ENCODE data around the gene ORAI1. TPM values are rescaled to one million over a fixed set of nuclear protein-coding genes. Genes with fewer than 3 reads are reported as not detected.

The ORAI1 gene
- polyA plus RNA-seq, 1 donor (not counting 4 experiments of a cell fraction or from before 2014, with no cell fraction given) = 17.1 TPM

DNA sequence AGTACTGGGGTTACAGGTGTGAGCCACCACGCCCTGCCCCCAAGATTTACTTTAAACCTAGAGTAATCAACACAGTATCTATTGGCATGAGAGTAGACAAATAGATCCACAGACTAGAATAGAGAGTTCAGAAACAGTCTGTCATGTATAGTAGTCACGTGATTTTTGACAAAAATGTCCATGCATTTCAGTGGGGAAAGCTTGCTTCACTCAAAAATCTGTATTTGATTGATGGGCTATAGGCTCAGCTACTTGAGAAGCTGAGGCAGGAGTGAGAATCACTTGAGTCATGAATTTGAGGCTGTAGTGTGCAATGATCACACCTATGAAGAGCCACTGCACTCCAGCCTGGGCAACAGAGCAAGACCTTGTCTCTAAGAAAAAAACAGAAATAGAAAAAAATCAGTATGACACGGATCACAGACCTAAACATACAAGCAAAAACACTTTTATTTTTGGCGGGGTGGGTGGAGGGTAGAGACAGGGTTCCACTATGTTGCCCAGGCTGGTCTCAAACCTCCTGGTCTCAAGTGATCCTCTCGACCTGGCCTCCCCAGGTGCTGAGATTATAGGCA lies 7.6 kb upstream of the ORAI1 start:
- H3K9ac ChIP-seq (ENCODE audit: control insufficient read depth, extremely low read depth, insufficient read depth, low read length) = no peak overlapping the region
- dilution Hi-C loops (cut with MboI; ENCODE audit: extremely low pct_ligation_motif_present, low sequenced_read_pairs) = no loop called here
- TF ChIP-seq, protein P1, sequence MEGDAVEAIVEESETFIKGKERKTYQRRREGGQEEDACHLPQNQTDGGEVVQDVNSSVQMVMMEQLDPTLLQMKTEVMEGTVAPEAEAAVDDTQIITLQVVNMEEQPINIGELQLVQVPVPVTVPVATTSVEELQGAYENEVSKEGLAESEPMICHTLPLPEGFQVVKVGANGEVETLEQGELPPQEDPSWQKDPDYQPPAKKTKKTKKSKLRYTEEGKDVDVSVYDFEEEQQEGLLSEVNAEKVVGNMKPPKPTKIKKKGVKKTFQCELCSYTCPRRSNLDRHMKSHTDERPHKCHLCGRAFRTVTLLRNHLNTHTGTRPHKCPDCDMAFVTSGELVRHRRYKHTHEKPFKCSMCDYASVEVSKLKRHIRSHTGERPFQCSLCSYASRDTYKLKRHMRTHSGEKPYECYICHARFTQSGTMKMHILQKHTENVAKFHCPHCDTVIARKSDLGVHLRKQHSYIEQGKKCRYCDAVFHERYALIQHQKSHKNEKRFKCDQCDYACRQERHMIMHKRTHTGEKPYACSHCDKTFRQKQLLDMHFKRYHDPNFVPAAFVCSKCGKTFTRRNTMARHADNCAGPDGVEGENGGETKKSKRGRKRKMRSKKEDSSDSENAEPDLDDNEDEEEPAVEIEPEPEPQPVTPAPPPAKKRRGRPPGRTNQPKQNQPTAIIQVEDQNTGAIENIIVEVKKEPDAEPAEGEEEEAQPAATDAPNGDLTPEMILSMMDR (optimal IDR thresholded peaks at IDR 0.05 in 1 of 3, IDR thresholded peaks at IDR 0.05 in 1 of 3, conservative IDR thresholded peaks at IDR 0.05 in 1 of 3; ENCODE audit: extremely low read depth in 1 of 3, insufficient read depth in 2 of 3, low read length in 3 of 3) = no peak
- no peak for TF ChIP-seq EZH2 (IDR thresholded peaks at IDR 0.05; ENCODE audit: low read length)
- no peak overlapping the region for H3K4me3 ChIP-seq (ENCODE audit: control insufficient read depth in 2 of 3, extremely low read depth in 1 of 3, insufficient read depth in 2 of 3, low read depth in 1 of 3, low read length in 3 of 3)
- H3K4me2 ChIP-seq (ENCODE audit: control insufficient read depth, extremely low read depth, insufficient read depth, low read depth, low read length) = no peak overlapping the region
- no peak overlapping the region for H2AFZ ChIP-seq (ENCODE audit: control insufficient read depth, low read length)
- no peaks in the 10 kb centered on the region for H3K9me3 ChIP-seq (ENCODE audit: control insufficient read depth, low read depth, low read length)
- no peaks in the 10 kb centered on the region for H3K27me3 ChIP-seq (ENCODE audit: control insufficient read depth, extremely low read depth, insufficient read depth, low read length)
- H4K20me1 ChIP-seq (ENCODE audit: control insufficient read depth, extremely low read depth, insufficient read depth, low read length) = no peaks in the 10 kb centered on the region
- no peak overlapping the region for H3K27ac ChIP-seq (ENCODE audit: control insufficient read depth, insufficient read depth, low read length)
- FAIRE-seq (no peak), DNase-seq (ENCODE audit: low read depth, low spot score) (no peak)
- no peaks in the 10 kb centered on the region for H3K36me3 ChIP-seq (ENCODE audit: control insufficient read depth in 2 of 2, extremely low read depth in 1 of 2, insufficient read depth in 2 of 2, low read length in 2 of 2)
- no peaks in the 10 kb centered on the region for H3K79me2 ChIP-seq (ENCODE audit: control insufficient read depth, insufficient read depth, low read length)
- H3K9me1 ChIP-seq (ENCODE audit: control insufficient read depth, extremely low read depth, insufficient read depth, low read length) = no peaks in the 10 kb centered on the region
- no peaks in the 10 kb centered on the region for H3K4me1 ChIP-seq (ENCODE audit: control insufficient read depth, extremely low read depth, insufficient read depth, low read length)

DNA sequence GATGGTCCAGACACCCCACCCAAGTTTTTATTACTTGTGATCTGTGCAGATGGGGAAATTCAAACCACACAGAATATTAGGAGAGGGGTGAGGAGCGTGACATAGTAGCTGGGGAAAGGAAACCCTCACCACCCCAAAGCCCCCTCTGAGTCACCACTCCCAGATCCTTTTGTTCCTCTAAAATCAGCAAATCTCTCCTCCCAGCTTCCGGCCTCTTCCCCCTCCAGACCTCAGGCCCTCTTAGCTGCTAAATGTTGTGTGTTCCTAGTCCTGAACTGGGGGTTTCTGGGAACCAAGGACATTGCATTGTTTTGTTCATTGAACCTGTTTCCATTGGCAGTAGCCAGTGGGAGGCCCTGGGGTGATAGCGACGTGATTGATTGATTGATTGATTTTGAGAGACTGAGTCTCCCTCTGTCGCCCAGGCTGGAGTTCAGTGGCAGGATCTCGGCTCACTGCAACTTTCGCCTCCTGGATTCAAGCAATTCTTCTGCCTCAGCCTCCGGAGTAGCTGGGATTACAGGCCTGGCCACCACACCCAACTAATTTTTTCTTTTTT lies 5.9 kb upstream of the ORAI1 start:
- TF ChIP-seq, protein P1 (optimal IDR thresholded peaks at IDR 0.05 in 1 of 3, IDR thresholded peaks at IDR 0.05 in 1 of 3, conservative IDR thresholded peaks at IDR 0.05 in 1 of 3; ENCODE audit: extremely low read depth in 1 of 3, insufficient read depth in 2 of 3, low read length in 3 of 3) = no peak
- no peak for TF ChIP-seq EZH2 (IDR thresholded peaks at IDR 0.05; ENCODE audit: low read length)
- Histone ChIP-seq H3K79me2 (ENCODE audit: control insufficient read depth, insufficient read depth, low read length) (no peaks in the 10 kb centered on the region), H3K27ac (ENCODE audit: control insufficient read depth, insufficient read depth, low read length) (no peak overlapping the region), H4K20me1 (ENCODE audit: control insufficient read depth, extremely low read depth, insufficient read depth, low read length) (no peaks in the 10 kb centered on the region), H3K4me3 (ENCODE audit: control insufficient read depth in 2 of 3, extremely low read depth in 1 of 3, insufficient read depth in 2 of 3, low read depth in 1 of 3, low read length in 3 of 3) (no peak overlapping the region), H3K4me2 (ENCODE audit: control insufficient read depth, extremely low read depth, insufficient read depth, low read depth, low read length) (no peak overlapping the region), H3K27me3 (ENCODE audit: control insufficient read depth, extremely low read depth, insufficient read depth, low read length) (no peaks in the 10 kb centered on the region), H3K9me1 (ENCODE audit: control insufficient read depth, extremely low read depth, insufficient read depth, low read length) (no peaks in the 10 kb centered on the region), H3K9ac (ENCODE audit: control insufficient read depth, extremely low read depth, insufficient read depth, low read length) (no peak overlapping the region), H2AFZ (ENCODE audit: control insufficient read depth, low read length) (no peak overlapping the region), H3K9me3 (ENCODE audit: control insufficient read depth, low read depth, low read length) (no peaks in the 10 kb centered on the region), H3K4me1 (ENCODE audit: control insufficient read depth, extremely low read depth, insufficient read depth, low read length) (peaks cover 5% of the 10 kb centered on the region), H3K36me3 (ENCODE audit: control insufficient read depth in 2 of 2, extremely low read depth in 1 of 2, insufficient read depth in 2 of 2, low read length in 2 of 2) (no peaks in the 10 kb centered on the region)
- no peak for DNase-seq (ENCODE audit: low read depth, low spot score)
- dilution Hi-C loops (cut with MboI; ENCODE audit: extremely low pct_ligation_motif_present, low sequenced_read_pairs) = no loop called here
- no peak for FAIRE-seq
